NCI-H1417 (cell line): Measurements from ENCODE around the gene RGS10.

Experiments
- DNase-seq, 3 experiments: peaks; one replicate each; lab custom pipeline; 2025; lab: John Stamatoyannopoulos, UW

RGS10 gene

DNA sequence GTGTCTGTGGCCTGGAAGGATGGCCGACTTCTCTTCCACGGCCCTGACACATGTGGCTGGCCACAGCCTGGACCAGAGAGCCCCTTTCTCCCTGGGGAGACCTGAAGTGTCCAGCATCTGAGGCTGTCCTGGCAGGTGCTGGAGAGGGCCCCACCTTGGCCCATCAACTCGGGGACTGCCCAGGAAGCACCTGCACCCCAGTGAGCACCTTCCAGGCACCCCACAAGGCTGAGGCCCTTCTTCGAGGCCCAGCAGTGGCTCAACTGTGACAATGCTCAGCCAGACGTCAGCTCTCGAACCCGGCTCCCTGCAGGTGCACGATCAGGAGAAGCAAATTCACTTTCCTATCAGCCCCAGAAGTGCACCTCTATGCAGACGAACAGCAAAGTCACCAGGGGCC is 24.3 kb downstream of the RGS10 start:
- no peak for DNase-seq

DNA sequence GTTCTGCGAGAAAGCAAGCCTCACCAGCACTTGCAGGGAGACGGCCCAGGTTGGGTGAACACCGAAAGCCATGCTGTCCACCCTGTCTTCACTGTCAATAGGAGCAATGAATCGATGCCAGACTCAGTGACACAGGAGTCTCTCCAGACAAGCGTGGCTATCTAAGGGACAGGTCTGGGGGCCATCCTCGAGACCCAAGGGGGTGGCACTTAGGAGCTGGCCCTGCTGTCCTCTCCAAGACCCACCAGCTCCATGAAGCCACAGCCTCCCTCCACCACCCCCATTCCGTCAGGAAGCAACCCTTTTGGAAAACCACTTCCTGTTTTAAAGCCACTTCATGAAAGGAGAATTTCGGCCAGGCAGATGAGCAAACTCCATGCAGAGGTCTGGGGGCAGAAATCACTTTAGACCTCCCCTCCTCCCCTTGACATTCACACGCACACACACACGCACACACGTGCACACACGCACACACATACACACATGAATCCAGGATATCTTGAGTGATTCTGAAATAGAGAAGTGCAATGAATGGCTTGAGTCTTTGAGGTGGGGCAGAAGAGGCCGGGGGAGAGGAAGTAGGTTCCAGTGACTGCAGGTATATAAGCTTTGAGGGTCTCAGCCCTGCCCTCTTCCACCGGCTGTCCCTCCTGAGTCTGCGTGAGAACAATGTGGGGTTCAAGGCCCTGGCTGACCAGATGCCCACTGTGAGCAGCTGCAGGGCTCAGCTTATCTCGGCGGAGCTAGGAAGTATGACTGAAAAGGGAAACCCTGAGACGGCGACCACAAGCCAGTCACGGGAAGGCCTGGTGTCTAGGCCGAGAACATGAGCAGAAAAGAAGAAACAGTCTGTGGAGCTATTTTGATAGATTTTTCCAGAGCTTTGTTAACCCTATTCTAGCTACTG is 25.0 kb downstream of the RGS10 start:
- DNase-seq: no peak

DNA sequence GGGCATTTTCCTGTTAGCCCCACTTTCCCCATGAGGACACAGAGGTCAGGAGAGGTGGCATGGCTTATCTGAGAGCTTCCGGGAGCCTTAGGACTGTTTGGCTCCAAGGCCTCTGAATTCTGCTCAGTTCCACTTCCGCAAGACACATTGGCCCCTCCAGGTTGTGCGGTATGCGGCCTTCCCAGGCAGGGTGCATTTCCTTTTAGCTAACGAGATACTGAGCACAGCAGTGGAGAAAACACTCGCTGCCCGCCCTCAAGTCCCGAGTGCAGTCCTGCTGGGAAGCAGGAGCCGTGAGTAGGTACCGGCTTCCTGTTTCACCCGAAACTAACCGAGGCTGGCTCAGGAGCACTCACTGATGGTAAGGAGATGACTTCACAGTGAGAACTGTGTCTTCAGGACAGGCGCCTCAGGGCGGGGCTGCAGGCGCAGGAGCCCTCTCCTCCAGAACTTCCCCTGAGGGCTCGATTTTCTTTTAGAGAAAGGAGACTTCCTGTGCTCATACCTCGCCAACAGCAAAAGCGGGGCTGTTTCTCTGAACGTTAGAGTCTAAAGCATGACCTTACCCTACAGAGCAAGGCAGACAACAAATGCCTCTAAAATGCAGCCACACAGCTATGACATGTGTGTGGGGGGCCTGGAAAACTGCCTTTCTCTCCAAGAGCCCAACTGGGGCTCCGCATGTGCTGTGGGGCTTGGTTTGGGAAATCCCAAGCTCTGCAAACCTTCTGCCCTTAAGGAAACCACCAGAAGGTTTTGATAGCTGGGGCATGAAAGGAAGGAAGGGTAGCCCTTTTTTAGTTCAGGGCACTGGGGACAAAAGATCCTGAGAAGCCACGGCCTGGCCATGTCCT is 25.9 kb downstream of the RGS10 start:
- DNase-seq: no peak

DNA sequence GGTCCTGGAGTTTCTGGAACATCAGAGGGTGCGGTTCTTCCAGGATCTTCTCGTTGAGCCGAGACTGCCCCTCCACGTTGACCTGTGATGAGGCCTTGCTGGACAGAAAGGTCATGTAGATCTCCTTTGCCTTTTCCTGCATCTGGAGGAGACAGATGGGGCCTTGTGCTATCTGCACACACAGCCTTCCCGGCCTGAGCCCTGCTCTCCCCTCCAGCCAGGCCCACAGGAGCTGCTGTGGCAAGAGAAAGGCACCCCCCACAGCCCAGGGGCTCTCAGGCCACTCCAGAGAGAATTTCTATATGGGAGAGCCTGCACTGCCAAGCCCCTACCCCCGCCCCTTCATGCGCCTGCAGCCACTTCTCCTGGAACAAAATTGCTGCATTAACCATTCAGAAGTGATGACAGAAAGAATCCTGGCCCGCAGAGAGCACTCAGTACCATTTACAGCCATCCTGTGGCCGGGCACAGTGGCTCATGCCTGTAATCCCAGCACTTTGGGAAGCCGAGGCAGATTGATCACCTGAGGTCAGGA is 26.9 kb downstream of the RGS10 start:
- DNase-seq: no peak

DNA sequence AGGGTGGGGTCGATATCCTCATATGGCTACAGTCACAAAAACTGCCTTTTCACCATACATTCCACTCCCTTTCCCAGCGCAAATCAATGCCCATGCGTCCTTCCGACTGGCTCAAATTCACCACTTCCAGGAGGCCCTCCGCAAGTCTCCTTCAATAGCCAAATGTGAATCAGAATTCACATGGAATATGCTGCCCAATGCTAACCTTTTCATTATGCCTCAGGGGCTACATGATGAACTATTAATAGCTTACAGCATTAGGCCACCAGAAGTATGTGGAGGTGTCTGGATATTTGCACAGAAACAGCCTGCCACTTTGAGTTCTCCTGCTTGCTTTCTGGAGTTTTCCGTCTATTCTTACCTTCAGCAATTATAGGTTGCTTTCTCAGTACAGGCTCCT is 27.7 kb downstream of the RGS10 start:
- no peak for DNase-seq

DNA sequence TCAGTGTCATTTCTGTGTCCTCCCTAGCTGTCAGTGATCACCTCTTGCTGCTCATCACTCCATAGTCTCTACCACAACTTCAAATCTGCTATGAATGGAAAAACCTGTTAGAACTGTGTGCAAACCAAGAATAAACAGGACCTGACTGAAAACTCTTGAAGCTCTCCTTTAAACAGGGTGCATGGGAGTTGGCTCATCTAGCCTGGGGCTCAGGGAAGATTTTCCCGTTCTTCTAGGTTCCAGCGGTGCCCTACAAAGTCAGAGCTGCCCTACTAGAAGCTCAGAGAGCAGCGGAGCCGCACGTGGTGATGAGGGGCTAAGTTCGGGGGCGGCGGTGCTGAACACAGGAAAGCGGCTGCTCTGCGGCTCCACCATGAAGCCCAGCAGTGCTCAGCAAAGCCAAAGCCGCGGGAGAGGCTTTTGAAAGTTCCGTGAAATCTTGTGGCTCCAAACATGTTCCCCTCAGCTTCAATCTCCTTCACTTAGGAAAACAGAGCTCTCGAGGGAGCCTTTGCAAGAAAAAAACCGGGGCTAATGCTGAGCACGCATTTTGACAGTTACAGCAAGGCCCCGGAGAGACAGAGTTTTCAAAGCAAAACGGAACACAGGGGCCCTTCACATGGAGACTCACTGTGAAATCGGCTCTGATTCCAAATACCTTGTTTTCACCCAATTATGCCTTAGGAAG is 30.5 kb downstream of the RGS10 start:
- no peak for DNase-seq

DNA sequence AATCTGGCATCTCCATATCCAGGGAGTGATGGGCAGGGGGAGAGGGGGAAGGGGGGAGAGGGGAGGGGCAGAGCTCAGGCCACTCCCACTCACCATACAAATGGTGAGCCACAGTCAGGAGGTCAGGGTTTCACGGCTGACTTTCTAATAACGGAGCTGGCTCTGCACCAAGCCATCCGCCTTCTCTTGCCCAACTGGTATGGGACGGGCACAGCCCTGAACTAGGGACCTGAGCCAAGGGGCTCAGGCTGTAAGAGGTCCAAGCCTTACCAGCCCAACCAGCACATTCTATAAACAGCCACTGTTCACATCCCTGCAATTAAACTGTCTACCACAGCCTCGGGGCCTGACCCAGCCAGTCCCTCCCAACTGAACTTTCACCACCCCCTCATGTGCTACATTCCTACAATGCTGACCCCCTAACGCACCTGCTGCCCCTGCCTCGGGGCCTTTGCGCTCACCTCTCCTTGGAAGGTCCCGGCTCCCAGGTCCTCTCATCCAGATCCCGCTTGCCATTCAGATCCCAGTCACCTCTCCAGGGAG is 32.5 kb downstream of the RGS10 start:
- no peak for DNase-seq

DNA sequence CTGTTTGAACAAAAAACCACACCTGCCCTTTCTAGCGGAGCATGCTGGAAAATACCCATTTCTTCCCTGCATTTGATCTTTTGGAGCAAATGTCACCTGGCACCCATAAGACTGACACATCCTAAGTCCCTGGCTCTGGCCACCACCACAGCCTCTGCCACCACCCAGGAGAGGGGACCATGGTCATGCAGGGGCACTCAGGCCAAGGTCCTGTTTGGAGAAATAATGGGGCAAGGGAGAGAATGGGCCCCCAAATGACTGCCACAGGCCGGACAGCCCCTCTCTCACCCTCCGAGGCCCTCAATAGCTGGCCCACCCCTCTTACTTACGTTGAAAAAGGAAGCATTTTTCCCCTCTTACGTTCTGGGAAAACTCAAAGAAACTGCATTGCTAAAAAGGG is 35.4 kb downstream of the RGS10 start:
- DNase-seq: no peak

DNA sequence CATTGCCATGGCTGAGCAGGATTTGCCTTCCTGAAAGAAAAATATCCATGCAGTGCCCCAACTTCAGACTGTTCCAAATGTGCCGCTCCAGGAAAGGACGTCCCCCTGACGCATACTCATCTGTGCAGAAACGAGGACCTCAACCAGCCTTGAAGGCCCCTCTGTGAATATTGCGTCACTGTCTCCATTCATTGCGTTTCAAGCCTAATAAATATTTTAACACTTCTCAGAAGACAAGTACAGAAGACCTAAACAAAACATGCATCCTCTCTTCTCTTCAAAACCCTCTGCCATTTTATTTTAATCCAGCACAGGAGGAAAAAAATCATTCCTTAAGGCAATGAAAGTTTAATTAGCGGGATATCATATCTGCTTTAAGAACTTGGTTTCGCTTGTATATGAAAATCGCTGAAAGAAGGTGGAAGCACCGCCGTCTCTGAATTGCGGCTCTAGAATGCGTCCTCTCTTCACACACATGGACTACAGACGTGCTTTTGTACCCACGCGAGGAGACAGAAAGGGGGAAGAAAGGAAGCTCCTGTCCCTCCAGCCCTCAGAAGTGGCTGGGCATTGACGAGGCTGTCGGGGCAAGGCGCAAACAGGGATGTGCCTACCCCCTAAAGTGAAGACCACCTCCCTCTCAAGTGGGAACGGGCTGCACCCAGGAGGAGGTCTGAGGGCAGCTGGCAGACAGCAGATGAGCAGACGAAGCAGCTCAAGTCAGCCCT is 36.8 kb downstream of the RGS10 start:
- DNase-seq: no peak

DNA sequence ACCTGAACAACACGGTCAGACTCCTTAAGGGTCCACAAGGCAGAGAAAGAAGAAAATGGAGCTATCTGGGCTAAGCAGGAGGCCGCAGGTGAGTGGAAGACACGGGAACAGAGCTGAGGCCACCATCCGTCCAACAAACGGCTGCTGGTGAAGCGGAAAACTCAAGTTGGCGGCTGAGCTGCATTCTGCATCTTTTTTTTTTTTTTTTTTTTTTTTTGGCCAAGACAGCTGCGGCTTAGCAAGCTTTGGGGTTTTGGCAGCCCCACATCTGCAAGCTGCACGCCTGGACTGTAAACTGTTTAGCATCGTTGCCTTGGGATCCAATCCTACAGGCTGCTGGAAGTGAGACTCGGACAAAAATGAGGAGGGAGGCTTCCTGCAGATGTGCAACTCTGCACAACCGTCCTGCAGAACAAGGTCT is 37.4 kb downstream of the RGS10 start:
- DNase-seq: no peak

DNA sequence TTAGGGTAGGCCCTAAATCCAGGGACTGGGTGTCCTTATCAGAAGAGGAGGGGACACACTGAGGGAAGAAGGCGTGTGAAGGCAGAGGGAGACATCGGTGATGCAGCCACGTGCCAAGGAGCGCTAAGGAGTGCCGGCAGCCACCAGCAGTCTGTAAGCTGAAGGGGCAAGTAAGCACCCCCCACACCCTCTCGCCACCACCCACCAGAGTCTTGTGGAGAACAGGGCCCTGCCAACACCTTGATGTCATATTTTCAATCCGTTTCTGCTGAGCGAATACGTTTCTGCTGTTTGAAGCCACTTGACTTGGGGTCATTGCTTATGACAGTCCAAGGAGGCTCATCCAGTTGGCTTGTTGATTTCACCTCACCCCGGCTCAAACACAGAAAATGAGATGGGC is 37.9 kb downstream of the RGS10 start:
- DNase-seq: no peak

DNA sequence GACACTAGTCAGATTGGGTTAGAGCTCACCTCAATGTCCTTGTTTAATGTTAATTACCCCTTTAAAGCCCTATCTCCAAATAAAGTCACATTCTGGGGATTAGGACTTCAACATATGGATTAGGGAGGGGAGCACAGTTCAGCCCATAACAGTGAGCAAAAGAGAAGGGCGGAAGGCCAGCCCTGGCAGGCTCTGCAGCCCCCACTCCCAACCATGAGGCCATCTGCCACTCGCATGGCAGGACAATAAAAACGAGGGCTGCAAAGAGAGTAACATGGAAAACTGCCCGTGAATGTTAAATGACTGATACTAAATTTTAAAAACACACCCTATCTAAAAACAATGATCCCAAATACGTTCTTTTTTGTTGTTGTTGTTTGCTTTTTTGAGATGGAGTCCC is 38.7 kb downstream of the RGS10 start:
- DNase-seq: no peak

DNA sequence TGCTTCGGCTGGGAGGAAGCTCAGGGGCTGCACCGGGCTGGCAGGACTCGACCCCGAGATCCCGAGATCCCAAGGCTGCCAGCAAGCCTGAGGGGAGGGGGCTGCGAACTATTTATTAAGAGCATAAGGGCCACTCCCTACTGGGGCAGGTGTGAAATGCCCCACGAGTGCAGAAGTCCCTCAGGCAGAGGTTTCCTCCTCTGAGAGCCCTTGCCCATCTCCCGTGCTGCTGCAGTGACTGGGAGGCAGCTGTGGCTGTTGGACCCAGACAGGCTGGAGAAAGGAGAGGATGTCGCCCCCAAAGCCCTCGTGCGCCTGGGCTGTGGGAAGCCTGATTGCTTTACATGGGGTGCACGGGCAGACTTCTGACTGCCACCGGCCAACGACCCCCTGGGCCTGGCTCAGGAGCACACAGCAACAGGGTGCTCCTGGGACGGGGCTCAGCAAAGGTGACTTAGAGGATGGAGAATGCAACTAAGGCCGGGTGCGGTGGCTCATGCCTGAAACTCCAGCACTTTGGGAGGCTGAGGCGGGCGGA is 39.8 kb downstream of the RGS10 start:
- no peak for DNase-seq

DNA sequence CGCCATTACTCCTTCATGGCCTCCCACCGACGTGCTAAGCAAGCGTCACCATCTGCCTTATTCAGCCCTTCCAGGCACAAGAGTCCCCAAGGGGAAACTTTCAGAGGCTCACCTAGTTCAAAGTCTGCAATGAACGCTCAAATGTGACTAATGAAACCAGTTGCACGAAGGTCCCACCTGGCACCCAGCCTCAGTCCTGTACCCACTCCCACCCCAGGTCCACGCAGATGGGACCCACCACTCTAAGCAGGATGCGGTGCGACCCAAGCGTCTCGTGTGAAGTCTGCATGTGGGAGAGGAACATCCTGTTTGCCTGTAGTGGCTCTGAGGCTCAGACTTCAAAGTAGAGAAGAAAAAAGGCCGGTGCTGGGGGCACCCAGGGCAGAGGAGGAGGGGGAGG is 40.3 kb downstream of the RGS10 start:
- no peak for DNase-seq

DNA sequence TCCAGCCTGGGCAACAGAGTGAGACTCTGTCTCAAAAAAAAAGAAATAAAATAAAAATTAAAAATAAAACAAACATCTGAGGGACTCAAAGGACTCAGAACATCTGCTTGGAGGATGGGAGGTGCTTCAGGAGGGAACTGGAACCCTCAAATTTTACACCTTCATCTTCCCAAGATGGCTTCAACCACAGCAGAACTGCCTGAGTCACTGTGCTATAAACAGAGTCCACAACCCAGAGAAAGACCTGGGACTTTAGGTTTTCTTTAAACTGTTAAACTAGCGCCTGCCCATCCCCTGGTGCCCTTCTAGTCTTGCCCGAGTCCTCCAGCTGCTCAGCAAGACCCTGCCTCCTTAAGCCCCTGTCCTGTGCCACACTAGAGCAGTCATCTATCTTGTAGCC is 40.8 kb downstream of the RGS10 start:
- DNase-seq: no peak

DNA sequence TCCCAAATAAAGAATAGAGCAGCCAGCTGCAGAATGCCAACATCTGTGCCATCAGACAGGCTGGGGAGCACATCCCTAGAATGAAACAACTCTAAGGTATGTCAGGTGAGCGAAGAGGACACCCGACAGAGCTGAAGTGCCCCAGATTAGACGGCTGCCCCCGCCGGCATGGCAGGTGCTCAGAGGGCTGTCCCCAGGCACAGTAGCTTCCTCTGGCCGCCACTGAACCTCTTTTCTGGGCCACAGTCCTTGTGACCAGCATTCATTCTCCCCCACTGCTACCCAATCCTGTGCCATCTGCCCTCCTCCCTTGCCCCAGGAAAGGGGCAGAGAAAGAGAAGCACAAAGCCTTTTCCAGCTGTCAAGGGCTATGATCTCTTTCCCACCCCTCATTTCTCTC is 41.7 kb downstream of the RGS10 start:
- DNase-seq: no peak

DNA sequence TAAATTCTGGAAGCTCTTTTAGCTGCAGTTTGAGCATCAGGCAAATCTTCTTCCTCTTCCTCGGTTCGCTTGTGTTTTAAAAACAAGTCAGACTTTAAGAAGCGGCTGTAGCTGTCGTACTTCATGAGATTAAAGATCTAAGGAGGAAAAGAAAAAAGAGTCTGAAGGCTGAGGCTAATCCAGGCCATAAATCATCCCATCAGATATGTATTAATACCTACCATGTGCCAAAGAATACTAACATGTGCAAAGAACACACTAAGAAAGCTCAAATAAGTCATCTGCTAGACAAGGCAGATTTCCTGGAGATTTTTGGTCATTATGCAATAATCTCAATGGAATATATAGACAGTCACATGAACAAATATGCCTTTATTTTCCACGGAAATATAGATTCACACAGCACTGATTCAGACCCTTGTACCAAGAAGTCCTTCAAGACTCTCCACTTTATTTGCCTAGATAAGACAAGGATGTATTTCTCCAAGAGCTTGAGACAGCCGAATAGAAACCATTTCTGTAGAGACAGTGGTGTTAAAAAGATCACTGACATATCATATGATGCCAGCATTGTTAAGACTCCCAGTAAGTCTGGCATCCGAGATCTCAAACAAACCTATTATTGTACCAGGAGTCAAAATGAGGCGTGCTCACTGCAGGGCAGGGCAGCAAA is 42.3 kb downstream of the RGS10 start:
- DNase-seq: no peak

DNA sequence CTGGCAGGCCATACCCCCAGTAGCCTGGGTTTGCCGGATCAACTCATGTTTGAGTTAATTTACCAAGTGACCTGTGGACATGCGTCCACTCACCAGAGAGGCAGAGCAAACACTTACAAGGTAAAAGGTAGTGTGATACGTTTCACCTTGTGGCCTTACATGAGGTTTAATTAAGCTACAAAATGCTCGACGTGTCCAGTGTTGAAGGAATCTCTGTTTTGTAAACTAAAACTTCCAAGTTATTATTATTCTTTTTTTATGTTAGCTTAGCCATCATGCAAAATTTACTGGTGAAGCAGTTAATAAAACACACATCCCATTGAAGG is 42.9 kb downstream of the RGS10 start:
- no peak for DNase-seq

DNA sequence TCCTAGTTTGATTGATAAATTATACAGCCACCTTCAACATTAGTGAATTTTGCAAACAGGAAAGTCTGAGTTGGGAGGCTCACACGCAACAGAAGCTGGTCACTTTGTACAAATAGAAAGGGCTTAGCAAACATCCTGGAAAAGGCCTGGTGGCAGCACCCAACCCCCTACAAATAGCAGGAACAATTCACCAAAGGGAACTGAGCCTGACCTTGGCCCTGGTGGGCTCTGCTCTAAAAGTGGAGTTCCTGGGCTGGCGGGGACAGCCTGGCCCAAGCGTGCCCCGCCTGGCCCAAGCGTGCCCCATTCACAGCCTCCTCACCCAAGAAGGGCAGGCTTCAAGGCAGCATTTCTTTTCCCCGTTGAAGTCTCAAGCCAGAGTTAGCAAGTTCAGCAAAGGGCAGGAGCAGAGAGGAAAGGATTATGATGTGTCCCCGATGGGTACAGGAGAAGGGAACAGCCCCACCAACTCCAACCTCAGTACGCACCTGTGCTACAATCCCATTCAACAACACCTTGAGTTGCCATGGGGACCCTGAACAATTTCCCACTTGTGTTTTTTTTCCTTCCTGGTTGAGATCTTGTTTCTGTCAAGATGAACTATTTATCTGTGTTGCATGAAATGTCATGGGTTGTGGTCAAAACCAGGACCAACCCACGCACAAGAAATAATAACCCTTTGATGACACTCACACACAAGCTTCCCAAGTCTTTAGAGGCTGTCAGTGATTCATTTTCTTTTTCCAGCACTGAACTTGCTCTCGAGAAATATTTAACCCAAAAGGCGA is 43.4 kb downstream of the RGS10 start:
- no peak for DNase-seq

DNA sequence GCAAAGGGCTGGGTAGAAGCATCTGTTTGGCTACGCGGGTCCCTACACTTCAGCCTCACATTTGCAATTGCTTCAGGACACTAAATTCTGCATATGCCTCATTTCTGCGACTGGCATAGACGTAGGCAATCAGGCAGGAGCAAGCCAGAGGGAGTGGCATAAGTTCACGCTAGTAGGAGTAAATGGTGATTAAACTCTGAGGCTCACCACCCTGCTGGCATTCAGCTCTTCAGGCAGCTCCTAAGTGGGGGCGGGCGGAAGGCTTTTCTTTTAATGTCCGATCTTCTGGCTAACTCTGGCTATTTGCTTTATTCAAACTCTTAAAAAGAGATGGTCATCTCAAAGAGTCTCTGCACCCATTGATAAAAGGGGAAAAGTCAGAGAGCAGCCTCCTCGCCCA is 45.3 kb downstream of the RGS10 start:
- DNase-seq: no peak
